ENCODE measurements around the gene NXPH3.
"Not testable (repeated sequence)": the region's sequence is repeated elsewhere in the genome, so short reads cannot be mapped to it uniquely, and the experiment has no call there.

Gene NXPH3

GRCh38 chr17:49554694-49555494 lies 20.8 kb upstream of the NXPH3 start:
- DNase-seq = no peak

DNA sequence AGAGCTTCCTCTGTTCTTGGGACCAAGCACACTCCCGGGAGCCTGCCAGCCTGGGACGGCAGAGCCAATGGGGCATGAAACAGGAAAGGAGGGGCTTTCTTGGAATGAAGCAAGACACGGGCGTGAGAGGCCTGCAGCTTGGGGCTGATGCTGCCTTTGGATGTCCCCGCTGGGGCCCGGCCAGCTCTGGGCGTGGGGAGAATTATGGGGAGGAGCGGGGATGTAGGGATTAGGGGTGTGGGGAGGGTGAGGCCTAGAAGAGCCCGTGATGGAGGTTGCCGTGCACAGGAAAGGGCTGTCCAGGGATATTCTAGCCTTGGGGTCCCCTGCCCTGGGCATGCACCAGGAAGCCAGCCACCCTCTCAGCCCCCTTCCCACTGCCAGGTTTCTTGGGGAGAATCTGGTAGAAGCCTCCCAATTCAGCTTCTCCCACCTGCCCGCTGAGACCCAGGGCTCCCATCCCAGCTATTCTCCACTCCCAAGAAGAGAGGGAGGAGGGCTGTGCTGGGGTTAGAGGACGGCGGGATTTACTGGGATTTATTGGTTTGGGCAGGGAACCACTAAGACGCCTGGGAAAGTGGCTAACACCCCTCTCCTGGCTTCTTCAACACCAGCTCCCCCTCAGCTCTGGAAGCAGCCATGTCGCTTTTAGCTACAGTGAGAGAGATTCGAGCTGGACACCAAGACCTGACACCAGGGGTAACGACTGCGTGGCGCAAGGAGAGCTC lies 20.0 kb upstream of the NXPH3 start:
- DNase-seq = no peak

DNA sequence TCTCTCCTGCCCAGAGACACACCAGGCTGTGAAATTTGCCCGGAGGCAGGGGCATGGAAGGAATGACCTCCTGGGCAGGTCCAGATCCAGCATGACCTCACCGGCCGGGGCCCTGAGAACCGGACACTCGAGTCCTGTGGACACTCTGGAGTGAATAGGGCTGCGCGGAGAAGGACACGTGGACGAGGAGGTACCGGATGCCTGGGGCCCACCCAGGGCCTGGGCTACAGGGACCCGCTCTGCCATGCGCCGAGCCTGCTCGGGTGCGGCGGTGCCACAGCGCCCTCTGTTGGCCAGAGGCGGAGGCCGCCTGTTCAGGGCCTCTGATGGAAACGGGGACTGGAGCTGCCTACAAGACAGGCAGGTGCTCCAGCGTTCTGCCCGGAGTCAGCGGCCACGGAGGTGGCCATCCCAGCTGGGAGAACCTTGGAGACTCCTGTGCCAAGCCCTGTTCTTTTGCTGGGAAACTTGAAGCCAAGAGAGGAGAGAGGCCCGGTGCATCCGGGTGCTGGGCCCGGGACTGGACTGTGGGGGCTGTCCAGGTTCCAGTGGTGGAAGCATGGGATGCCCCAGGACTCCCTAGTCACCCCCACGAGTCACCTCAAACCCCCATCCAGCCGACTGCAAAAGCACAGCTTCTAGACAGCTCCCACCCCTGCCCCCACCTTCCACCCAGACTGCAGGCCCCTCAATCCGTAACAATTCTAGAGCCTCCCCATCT lies 19.3 kb upstream of the NXPH3 start:
- peak; percentile 63 for DNase-seq

GRCh38 chr17:49557312-49558024 lies 18.2 kb upstream of the NXPH3 start:
- peak; percentile 27 for DNase-seq

- no peak for DNase-seq
Observed at GRCh38 chr17:49564638-49565037, 11.0 kb upstream of the NXPH3 start.

DNA sequence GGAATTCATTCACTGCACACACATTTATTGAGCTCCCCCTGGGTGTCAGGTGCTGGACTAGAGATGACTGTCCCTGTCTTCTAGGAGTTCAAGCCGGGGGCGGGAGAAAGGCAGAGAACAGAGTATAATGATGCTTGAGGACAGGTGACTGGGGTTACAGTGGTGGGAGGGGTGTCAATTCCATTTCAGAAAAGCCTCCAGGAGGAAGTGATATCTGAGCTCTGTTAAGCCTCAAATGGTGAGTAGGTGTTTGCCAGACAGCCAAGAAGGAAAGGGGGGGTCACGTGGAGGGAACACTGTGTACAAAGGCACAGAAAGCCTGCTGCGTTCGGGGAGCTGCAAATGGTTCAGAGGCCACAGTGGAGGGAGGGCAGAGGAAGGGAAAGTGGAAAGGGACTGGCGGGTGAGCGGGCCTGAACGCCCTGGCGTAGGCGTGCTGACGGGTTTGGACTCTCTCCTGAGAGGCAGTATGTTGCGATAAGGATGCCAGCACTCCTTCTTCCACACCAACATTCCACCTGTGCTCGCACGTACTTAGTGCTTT lies 9.7 kb upstream of the NXPH3 start:
- no peak for DNase-seq

GRCh38 chr17:49566668-49567071 lies 9.0 kb upstream of the NXPH3 start:
- no peak for DNase-seq

DNA sequence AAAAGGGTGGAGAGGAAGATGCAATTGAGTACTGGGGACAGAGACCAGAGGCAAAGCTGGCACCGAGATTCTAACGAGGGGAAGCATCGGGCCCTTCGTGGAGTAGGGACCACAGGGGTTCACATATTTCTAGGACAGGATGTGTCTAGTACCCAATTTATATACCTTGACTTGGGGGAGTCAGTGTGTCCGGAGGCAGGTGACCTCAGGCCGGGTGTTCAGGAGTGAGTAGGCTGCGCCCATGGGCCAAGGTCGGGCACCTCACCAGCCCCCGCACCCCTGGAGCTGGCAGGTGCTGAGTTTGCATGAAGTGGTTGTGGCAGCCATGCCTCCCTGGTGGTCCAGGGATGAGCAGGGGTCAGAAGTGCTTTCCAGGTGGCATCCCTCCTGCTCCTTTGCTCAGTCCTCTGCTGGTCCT lies 8.6 kb upstream of the NXPH3 start:
- no peak for DNase-seq

- DNase-seq = peak; percentile 62
Observed at GRCh38 chr17:49567871-49568694, 7.6 kb upstream of the NXPH3 start.

- not testable (repeated sequence) for DNase-seq
Observed at GRCh38 chr17:49568695-49569047, 7.0 kb upstream of the NXPH3 start.

DNA sequence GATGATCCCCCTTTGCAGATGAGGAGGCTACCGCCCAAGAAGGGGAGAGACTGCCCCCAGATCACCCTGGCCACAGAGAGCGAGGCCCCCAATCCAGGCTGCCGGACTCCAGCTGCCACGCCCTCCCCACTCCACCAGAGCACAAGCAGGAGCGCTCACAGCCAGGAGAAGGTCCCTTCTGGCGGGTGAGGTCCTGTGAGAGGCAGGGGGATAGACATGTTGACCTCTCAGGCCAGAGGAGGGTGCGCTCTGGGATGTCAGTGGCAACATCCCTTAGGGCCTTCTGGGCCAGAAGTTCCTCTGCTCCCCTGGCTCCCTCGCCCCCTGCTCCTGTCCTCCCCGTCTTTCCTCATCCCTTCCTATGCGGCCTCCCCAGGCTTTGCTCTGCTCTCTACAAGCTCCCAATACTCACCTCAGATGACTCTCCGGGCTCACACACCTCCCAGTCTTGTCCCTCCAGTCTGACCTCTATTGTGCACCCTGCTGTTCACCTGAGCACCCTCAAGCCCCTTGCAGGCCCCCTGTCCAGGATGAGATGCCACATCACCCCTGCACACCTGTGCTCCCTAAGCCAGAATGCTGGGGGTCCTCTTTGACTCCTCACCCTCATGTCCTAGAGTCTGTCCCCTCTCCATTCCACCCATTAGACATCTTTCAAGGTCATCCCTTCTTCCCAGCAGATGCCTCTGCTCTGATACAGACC lies 5.0 kb upstream of the NXPH3 start:
- DNase-seq = no peak

GRCh38 chr17:49571283-49571682 lies 4.4 kb upstream of the NXPH3 start:
- DNase-seq = no peak

GRCh38 chr17:49571764-49572163 lies 3.9 kb upstream of the NXPH3 start:
- DNase-seq = no peak

GRCh38 chr17:49572226-49572625 lies 3.4 kb upstream of the NXPH3 start:
- DNase-seq = no peak

DNA sequence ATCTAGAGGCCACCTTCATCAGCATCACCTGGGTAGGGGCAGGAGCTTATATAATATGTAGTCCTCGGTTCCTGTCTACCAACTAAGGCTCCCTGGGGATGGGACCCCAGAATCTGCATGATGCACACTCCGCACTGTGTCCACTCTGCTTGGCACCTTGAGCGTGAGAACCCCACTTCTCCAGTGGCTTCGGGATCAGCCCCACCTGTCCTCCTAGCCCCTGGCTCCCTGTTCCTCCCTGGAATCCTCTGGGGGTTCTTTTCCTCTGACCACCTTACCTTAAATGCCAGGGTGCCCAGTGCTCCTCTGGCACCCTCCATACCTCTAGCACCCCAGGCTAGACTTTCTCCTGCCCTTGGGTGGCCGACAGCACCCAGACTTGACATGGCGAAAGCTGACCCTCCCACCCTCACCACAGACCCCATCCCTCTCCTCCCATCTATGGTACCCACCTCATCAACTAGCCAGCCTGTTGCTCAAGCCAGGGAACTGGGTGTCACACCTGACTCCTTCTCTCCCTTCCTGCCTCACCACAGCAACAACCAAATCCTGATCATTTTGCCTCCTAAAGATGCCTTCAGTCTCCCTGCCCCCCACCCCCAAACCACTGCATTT lies 2.8 kb upstream of the NXPH3 start:
- DNase-seq = no peak

DNA sequence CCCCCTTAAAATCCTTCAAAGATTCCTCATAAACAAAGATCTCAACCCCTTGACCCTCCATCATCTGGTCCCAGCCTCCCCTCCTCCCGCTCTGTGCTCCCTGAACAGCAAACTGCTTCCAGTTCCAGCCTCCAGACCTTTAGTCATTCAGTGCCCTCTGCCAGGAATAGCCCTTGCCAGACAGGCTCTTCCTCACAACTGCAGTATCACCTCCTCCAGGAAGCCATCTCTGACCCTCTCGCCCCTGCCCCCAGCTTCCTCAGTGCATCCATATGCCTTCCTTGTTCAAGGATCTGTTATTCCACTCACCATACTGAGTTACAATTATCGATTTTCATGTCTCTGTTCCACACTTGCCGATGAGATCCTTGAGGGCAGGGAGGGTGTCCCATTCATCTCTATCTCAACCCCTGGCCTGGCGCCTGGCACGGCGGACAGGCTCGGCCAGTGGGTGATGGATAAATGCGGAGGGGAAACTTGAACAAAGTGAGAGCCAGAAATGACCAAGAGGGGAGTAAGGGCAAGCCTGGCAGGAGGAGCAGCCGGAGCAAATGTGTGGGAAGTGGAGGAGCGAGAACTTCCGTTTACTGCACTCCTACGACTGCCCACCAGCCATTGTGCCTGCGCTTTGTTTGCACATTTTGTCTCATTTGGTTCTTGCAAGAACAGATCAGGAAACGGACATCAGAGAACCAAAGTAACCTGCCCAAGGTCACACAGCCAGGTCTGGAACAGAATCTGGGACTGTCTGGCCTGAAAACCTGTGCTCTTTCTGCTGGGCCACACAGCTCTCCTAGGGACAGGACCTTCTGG lies 2.0 kb upstream of the NXPH3 start:
- no peak for DNase-seq

DNA sequence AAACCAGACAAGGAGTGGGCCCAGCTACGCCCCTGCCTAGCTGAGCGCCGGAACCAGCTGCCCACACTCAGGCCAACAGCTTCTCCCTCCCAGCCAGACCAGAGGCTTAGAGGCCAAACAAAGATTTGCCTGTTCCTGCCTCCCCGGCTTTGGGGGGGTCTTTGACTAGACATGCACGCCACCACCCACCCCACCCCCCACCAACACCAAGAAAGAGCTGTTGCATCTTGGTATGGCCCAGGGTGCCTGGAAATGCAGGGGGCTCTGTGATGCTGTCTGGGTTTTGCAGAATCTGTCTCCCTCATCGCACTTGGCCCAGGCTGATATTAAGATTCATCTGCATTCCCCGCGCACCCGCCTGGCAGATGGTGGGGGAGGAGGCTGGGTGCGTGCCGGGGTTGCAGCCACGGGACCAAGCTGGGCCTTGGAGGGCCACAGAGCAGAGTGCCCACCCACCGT lies 1.3 kb upstream of the NXPH3 start:
- DNase-seq = no peak

GRCh38 chr17:49574945-49575678 lies 559 bp upstream of the NXPH3 start:
- DNase-seq = no peak

Data from fibroblast of skin of right quadriceps (primary cell).